Prostate gland (tissue), 2 donors: ENCODE data around the gene GHSR. TPM values are rescaled to one million over a fixed set of nuclear protein-coding genes. Genes with fewer than 3 reads are reported as not detected.
"Not testable (repeated sequence)": the region's sequence is repeated elsewhere in the genome, so short reads cannot be mapped to it uniquely, and the experiment has no call there.

Source experiments
- DNase-seq: peaks from one replicate; pipeline ENCODE4 v3.0.0-alpha.2; 2019; ENCODE audit warnings: low spot score
- H3K27ac ChIP-seq, 2 donors: fragments of 200-600 bp; sonication (generic); 2 replicates each; pipeline ENCODE4 v1.5.1; 2017 to 2019
- H3K27me3 ChIP-seq: fragments of 200-600 bp; sonication (generic); replicated peaks from 2 replicates; pipeline ENCODE4 v1.5.1; 2019; ENCODE audit not compliant: insufficient read depth
- H3K36me3 ChIP-seq, 2 donors: fragments of 200-600 bp; sonication (generic); 1 replicate in 1 of 2; 2 replicates in 1 of 2; pipeline versions ENCODE4 v1.5.1 to v1.8.1; 2017 to 2019
- H3K4me1 ChIP-seq: fragments of 200-600 bp; sonication (generic); replicated peaks from 2 replicates; pipeline ENCODE4 v1.5.1; 2019
- H3K4me3 ChIP-seq, 2 donors: fragments of 200-600 bp; sonication (generic); 2 replicates each; pipeline ENCODE4 v1.5.1; 2017 to 2019
- H3K9me3 ChIP-seq: fragments of 200-600 bp; sonication (generic); 2 replicates; pipeline ENCODE4 v1.5.1; 2017
- POLR2A ChIP-seq: fragments of 450-650 bp; IDR thresholded peaks from one replicate; pipeline ENCODE4 v1.6.1; 2016; ENCODE audit warnings: antibody characterized with exemption, mild to moderate bottlenecking
- POLR2AphosphoS5 ChIP-seq: sonication (generic); formaldehyde crosslinking; IDR thresholded peaks from one replicate; pipeline ENCODE4 v1.6.1; 2017; ENCODE audit warnings: antibody characterized with exemption
- WGBS: methylation state at CpG from one replicate; pipeline ENCODE4 v1.1.5; 2018; 5-methylcytosine and 5-hydroxymethylcytosine counted together
- intact Hi-C: fragments of 100-400 bp; cut with DNase I; formaldehyde crosslinking; loops from one replicate; pipeline ENCODE4 v1.14.2; 2022
- total RNA-seq, 2 donors: library from RNA; depleted of rRNA; stranded (reverse); fragments of >200 nt; gene quantifications; one replicate each; pipeline ENCODE4 v1.1.0, GENCODE V29; 2016
- TF ChIP-seq, protein P1 (sequence below), 4 experiments: fragments of 200-600 bp in 2 of 4; fragments of 450-650 bp in 2 of 4; sonication (generic) in 2 of 4; IDR thresholded peaks; 1 replicate in 3 of 4; 2 replicates in 1 of 4; pipeline ENCODE4 v1.5.1; 2016 to 2019; ENCODE audit warnings: antibody characterized with exemption in 4 of 4, mild to moderate bottlenecking in 2 of 4, moderate library complexity in 2 of 4

Gene GHSR
- not detected for total RNA-seq

DNA sequence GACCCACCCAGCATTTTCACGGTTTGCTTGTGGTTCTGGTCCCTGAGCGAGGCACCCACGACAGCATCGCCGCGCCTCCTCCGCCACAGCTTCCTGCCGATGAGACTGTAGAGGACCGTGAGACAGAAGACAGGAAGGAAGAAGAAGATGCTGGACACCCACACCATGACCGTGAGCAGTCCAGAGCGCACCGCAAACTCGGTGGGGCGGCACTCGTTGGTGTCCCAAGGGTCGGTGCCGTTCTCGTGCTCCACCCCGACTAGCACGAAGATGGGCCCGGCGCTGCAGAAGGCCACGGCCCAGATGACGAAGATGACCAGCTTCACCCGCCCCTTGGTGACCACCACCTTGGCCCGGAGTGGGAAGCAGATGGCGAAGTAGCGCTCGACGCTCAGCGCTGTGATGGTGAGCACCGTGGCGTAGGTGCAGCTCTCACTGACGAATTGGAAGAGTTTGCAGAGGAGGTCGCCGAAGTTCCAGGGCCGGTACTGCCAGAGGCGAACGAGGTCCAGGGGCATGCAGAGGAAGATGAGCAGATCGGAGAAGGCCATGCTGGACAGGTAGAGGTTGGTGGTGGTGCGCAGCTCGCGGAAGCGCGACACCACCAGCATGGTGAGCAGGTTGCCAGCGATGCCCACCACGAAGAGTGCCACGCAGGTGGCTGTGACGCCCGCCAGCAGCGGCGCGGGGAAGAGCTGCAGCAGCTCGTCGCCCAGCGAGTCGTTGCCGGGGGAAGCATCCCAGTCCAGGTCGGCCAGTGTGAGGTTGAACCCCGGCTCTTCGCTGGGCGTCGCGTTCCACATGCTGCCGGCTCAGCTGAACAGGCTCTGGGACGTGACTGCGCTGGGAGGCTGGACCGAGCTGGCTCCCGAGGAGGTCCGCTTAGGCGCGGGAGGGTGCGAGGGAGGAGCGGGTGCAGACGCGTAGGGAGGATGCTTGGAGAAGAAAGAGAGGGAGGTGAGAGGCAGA is at the start of gene GHSR:
TSS of gene GHSR (minus strand) at position 846 of the 969 bp plus-strand sequence. CDS start at position 803, 43 bp downstream.
- intact Hi-C loops, result no loop called here
- no peaks in the 10 kb centered on the region for H3K9me3 ChIP-seq
- TF ChIP-seq POLR2A, result no peak
- H3K36me3 ChIP-seq, result no peaks in the 10 kb centered on the region
- 8% methylated on average over 53 of the region's 76 CpGs for WGBS
- no peak for DNase-seq
- H3K4me1 ChIP-seq, result no peaks in the 10 kb centered on the region
- no peak within 1 kb of the TSS for H3K27ac ChIP-seq
- peaks cover 15% of the 10 kb centered on the region for H3K27me3 ChIP-seq
- H3K4me3 ChIP-seq, result no peak within 1 kb of the TSS

GRCh38 chr3:172490198-172490669 is 42.0 kb upstream of the GHSR start:
- H3K9me3 ChIP-seq, H3K4me3 ChIP-seq, H3K27ac ChIP-seq, H3K4me1 ChIP-seq, H3K27me3 ChIP-seq, H3K36me3 ChIP-seq, intact Hi-C loops: not testable (repeated sequence)
- peak; percentile 85 for DNase-seq
- TF ChIP-seq POLR2AphosphoS5, result peak; percentile 75
- TF ChIP-seq, protein P1, sequence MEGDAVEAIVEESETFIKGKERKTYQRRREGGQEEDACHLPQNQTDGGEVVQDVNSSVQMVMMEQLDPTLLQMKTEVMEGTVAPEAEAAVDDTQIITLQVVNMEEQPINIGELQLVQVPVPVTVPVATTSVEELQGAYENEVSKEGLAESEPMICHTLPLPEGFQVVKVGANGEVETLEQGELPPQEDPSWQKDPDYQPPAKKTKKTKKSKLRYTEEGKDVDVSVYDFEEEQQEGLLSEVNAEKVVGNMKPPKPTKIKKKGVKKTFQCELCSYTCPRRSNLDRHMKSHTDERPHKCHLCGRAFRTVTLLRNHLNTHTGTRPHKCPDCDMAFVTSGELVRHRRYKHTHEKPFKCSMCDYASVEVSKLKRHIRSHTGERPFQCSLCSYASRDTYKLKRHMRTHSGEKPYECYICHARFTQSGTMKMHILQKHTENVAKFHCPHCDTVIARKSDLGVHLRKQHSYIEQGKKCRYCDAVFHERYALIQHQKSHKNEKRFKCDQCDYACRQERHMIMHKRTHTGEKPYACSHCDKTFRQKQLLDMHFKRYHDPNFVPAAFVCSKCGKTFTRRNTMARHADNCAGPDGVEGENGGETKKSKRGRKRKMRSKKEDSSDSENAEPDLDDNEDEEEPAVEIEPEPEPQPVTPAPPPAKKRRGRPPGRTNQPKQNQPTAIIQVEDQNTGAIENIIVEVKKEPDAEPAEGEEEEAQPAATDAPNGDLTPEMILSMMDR (IDR thresholded peaks at IDR 0.05), result peak; percentile 70 to 88 (median 83)
- WGBS, result 24% methylated on average over 4 of the region's 4 CpGs

DNA sequence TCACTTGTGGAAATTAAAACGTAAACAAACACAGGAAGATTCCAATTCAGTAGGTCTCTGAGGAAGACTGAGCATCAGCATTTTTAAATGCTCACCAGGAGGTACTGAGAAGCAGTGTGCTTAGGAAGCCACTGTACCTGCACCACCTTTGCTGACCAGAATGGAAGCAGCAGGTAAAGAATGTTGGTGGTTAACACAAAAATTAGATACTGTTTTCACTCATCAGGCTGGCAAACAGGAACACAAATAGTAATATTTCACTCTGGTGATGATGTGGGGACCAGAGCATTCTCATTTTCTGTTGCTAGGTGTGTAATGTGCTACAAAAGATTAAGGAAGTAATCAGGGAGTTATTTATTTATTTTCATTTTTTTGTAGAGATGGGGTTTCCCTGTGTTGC is 29.9 kb upstream of the GHSR start:
- Histone ChIP-seq H3K4me3 (no peak overlapping the region), H3K27ac (no peak overlapping the region), H3K4me1 (no peaks in the 10 kb centered on the region), H3K9me3 (no peaks in the 10 kb centered on the region), H3K27me3 (no peaks in the 10 kb centered on the region), H3K36me3 (no peaks in the 10 kb centered on the region)
- no peak for DNase-seq
- intact Hi-C loops, result loop anchor here (10.0 kb wide), 1 partner anchor 833 kb away; no protein-coding TSS in a partner anchor
- TF ChIP-seq POLR2A (no peak), POLR2AphosphoS5 (no peak)
- TF ChIP-seq, protein P1 (IDR thresholded peaks at IDR 0.05), result no peak
- 62% methylated on average over 1 of the region's 1 CpG for WGBS

GRCh38 chr3:172476347-172476746 is 28.1 kb upstream of the GHSR start:
- intact Hi-C loops, result loop anchor here (2.0 to 10.0 kb wide), 2 partner anchors 144 to 832 kb away; no protein-coding TSS in a partner anchor
- Histone ChIP-seq H3K36me3 (no peaks in the 10 kb centered on the region), H3K4me1 (no peaks in the 10 kb centered on the region), H3K4me3 (no peak overlapping the region), H3K27me3 (no peaks in the 10 kb centered on the region), H3K9me3 (no peaks in the 10 kb centered on the region), H3K27ac (no peak overlapping the region)
- 87% methylated on average over 5 of the region's 5 CpGs for WGBS
- DNase-seq, result no peak
- TF ChIP-seq POLR2A, result no peak
- no peak for TF ChIP-seq POLR2AphosphoS5
- TF ChIP-seq, protein P1 (IDR thresholded peaks at IDR 0.05), result no peak

- intact Hi-C loops, result loop anchor here (2.0 to 10.0 kb wide), 2 partner anchors 143 to 831 kb away; no protein-coding TSS in a partner anchor
- DNase-seq, result no peak
- H3K27ac ChIP-seq, result no peak overlapping the region
- H3K36me3 ChIP-seq, result no peaks in the 10 kb centered on the region
- TF ChIP-seq POLR2A, result no peak
- no peak for TF ChIP-seq POLR2AphosphoS5
- TF ChIP-seq, protein P1 (IDR thresholded peaks at IDR 0.05), result no peak
- H3K27me3 ChIP-seq, result no peaks in the 10 kb centered on the region
- H3K4me3 ChIP-seq, result no peak overlapping the region
- H3K4me1 ChIP-seq, result no peaks in the 10 kb centered on the region
- 95% methylated on average over 5 of the region's 5 CpGs for WGBS
- no peaks in the 10 kb centered on the region for H3K9me3 ChIP-seq
Measured at GRCh38 chr3:172475703-172476102, 27.4 kb upstream of the GHSR start.
